ENCODE results near the gene TMPO. TPM values are rescaled to one million over a fixed set of nuclear protein-coding genes. Genes with fewer than 3 reads are reported as not detected.

Gene TMPO
- total RNA-seq (2021; ENCODE audit: unreplicated experiment) (124 TPM), Bru-seq, nascent RNA (percentile 96 among the genes with signal in this experiment), BruChase-seq, experiment 1, labeled RNA remaining after a 2-hour chase (percentile 97 among the genes with signal in this experiment), BruChase-seq, experiment 2, labeled RNA remaining after a 6-hour chase (percentile 98 among the genes with signal in this experiment)
- 63.9 TPM for polyA plus RNA-seq (2012; ENCODE audit: insufficient read length)
- long read RNA-seq, full-length matches to known transcripts, result 274 of 341 reads
- long read RNA-seq, partial matches to known transcripts, result 10 of 341 reads
- long read RNA-seq, other reads (novel, unspliced or antisense), result 57 of 341 reads

- Histone ChIP-seq H3K27ac (ENCODE audit: low read length) (peak within 1 kb of the TSS; percentile 98), H3K4me1 (ENCODE audit: control insufficient read depth, insufficient read depth, low read length) (peaks cover 19% of the 10 kb centered on the region), H3K27me3 (ENCODE audit: control insufficient read depth, insufficient read depth, low read length) (no peaks in the 10 kb centered on the region), H3K4me3 (ENCODE audit: low read depth in 2 of 2, low read length in 2 of 2) (peak within 1 kb of the TSS; percentile 81 to 99), H3K36me3 (ENCODE audit: control insufficient read depth, insufficient read depth, low read length) (peaks cover 9% of the 10 kb centered on the region; the same call in 1 of the 2 replicates), H3K9me3 (ENCODE audit: control insufficient read depth, insufficient read depth, low read depth, low read length) (no peaks in the 10 kb centered on the region)
- in situ Hi-C loops (cut with HindIII; ENCODE audit: low pct_unique_long_range_greater_than_20kb, low sequenced_read_pairs) (no loop called here), intact Hi-C loops (cut with micrococcal nuclease; ENCODE audit: unreplicated experiment) (loop anchor here (1.0 to 2.0 kb wide), 2 partner anchors 25 to 91 kb away; no protein-coding TSS in a partner anchor)
- POLR2A ChIA-PET, result interaction anchor here (0.6 kb wide), 1 partner anchor 95 kb away, joined by 17 read pairs; no protein-coding TSS in a partner anchor
- TF ChIP-seq POLR2AphosphoS5 (IDR thresholded peaks at IDR 0.05; ENCODE audit: low read depth, low read length), result peak; percentile 94; the same call in 1 of the 2 replicates
- no peak for TF ChIP-seq TCF7L2 (IDR thresholded peaks at IDR 0.05; ENCODE audit: low read depth, low read length)
- TF ChIP-seq, protein P1, sequence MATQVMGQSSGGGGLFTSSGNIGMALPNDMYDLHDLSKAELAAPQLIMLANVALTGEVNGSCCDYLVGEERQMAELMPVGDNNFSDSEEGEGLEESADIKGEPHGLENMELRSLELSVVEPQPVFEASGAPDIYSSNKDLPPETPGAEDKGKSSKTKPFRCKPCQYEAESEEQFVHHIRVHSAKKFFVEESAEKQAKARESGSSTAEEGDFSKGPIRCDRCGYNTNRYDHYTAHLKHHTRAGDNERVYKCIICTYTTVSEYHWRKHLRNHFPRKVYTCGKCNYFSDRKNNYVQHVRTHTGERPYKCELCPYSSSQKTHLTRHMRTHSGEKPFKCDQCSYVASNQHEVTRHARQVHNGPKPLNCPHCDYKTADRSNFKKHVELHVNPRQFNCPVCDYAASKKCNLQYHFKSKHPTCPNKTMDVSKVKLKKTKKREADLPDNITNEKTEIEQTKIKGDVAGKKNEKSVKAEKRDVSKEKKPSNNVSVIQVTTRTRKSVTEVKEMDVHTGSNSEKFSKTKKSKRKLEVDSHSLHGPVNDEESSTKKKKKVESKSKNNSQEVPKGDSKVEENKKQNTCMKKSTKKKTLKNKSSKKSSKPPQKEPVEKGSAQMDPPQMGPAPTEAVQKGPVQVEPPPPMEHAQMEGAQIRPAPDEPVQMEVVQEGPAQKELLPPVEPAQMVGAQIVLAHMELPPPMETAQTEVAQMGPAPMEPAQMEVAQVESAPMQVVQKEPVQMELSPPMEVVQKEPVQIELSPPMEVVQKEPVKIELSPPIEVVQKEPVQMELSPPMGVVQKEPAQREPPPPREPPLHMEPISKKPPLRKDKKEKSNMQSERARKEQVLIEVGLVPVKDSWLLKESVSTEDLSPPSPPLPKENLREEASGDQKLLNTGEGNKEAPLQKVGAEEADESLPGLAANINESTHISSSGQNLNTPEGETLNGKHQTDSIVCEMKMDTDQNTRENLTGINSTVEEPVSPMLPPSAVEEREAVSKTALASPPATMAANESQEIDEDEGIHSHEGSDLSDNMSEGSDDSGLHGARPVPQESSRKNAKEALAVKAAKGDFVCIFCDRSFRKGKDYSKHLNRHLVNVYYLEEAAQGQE (IDR thresholded peaks at IDR 0.05; ENCODE audit: insufficient read depth in 1 of 2, low read depth in 2 of 2, low read length in 1 of 2), result no peak
- no peak for TF ChIP-seq CTCF (IDR thresholded peaks at IDR 0.05)
- 0 out of 2 replicates have a peak, but pooled peaks have one; percentile 40 for TF ChIP-seq SIN3A (IDR thresholded peaks at IDR 0.05; ENCODE audit: borderline replicate concordance, insufficient read depth, low read depth, low read length)
- ATAC-seq (peak; percentile 92), DNase-seq (ENCODE audit: low read depth, low spot score) (peak; percentile 53)
- BruUV-seq (replicated peaks), result no TSS peak
- CTCF ChIA-PET, result interaction anchor here (0.7 kb wide), 1 partner anchor 92 kb away, joined by 8 read pairs; no protein-coding TSS in a partner anchor
These were observed at the start of gene TMPO for GRCh38 chr12:98515287-98516110. TSS of gene TMPO (plus strand) at chr12:98515590. CDS start at chr12:98515868, 278 bp downstream.

- TF ChIP-seq TCF7L2 (IDR thresholded peaks at IDR 0.05; ENCODE audit: low read depth, low read length) (no peak), POLR2AphosphoS5 (IDR thresholded peaks at IDR 0.05; ENCODE audit: low read depth, low read length) (no peak), SIN3A (IDR thresholded peaks at IDR 0.05; ENCODE audit: borderline replicate concordance, insufficient read depth, low read depth, low read length) (no peak), CTCF (IDR thresholded peaks at IDR 0.05) (no peak)
- TF ChIP-seq, protein P1 (IDR thresholded peaks at IDR 0.05; ENCODE audit: insufficient read depth in 1 of 2, low read depth in 2 of 2, low read length in 1 of 2), result no peak
- H3K4me1 ChIP-seq (ENCODE audit: control insufficient read depth, insufficient read depth, low read length), result no peaks in the 10 kb centered on the region
- no peaks in the 10 kb centered on the region for H3K9me3 ChIP-seq (ENCODE audit: control insufficient read depth, insufficient read depth, low read depth, low read length)
- H3K4me3 ChIP-seq (ENCODE audit: low read depth in 2 of 2, low read length in 2 of 2), result no peak overlapping the region
- in situ Hi-C loops (cut with HindIII; ENCODE audit: low pct_unique_long_range_greater_than_20kb, low sequenced_read_pairs) (no loop called here), intact Hi-C loops (cut with micrococcal nuclease; ENCODE audit: unreplicated experiment) (no loop called here)
- no peak for DNase-seq (ENCODE audit: low read depth, low spot score)
- no peak overlapping the region for H3K27ac ChIP-seq (ENCODE audit: low read length)
- no peaks in the 10 kb centered on the region for H3K36me3 ChIP-seq (ENCODE audit: control insufficient read depth, insufficient read depth, low read length)
- no TSS peak for BruUV-seq (replicated peaks)
- ATAC-seq, result no peak
- no peaks in the 10 kb centered on the region; the same call in 1 of the 2 replicates for H3K27me3 ChIP-seq (ENCODE audit: control insufficient read depth, insufficient read depth, low read length)
- ChIA-PET POLR2A (no interaction called here), CTCF (no interaction called here)
These were observed 49.3 kb upstream of the TMPO start for GRCh38 chr12:98465950-98466602.
